A673 (cell line): ENCODE results near the gene ZNF566.

Source experiments
- CTCF ChIP-seq: fragments of 300-800, 200-600 bp; sonication (generic); conservative IDR thresholded peaks from 2 replicates; pipeline ENCODE4 v1.5.1; 2017; ENCODE audit warnings: low read depth, mild to moderate bottlenecking, antibody characterized with exemption, low read length, moderate library complexity, mixed read lengths
- EZH2 ChIP-seq: fragments of 200-600 bp; sonication (generic); IDR thresholded peaks from 2 replicates; pipeline ENCODE4 v1.6.1; 2017; ENCODE audit warnings: borderline replicate concordance, low read depth, mild to moderate bottlenecking, mixed read lengths, antibody characterized with exemption, low read length; ENCODE audit not compliant: poor library complexity, severe bottlenecking

DNA sequence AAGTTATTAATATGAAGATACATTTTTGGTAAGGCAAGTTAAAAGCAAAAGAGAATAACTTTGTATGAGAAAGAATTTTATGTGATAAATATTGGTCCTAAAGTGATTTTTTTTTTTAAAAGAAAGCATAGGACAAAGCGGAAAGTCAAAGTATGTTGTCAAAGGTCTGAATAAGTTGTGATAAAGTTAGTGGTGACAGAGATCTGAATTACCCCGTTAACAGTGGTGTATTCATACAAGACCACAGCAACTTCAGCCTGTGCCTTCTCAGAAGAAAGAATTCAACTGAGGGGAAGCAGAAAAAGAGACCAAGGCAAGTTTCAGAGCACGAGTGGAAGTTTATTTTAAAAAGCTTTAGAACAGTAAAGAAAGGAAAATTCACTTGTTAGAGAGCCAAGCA is 19.0 kb upstream of the ZNF566 start:
- TF ChIP-seq CTCF (no peak), EZH2 (no peak)
